PC-3 (cell line): Measurements from ENCODE around the gene UNC5B. TPM values are rescaled to one million over a fixed set of nuclear protein-coding genes. Genes with fewer than 3 reads are reported as not detected.
A peak's percentile ranks its signal among the peaks of the same experiment; 100 is the strongest.

Experiments
- ATAC-seq: fragments of 200-7000 bp; cut with Tn5 transposase; 2 replicates; pipeline ENCODE4 v1.9.1; 2020; ENCODE audit warnings: mild to moderate bottlenecking, moderate library complexity
- BruUV-seq: library from RNA; stranded (reverse); fragments of 400-500 nt; replicated peaks from 2 replicates; lab custom pipeline; 2021; lab: Mats Ljungman, UMichigan
- CTCF ChIA-PET: fragments of 300-600 bp; sonication (Branson Sonifier 250); formaldehyde crosslinking; loops from one replicate; lab custom pipeline; 2022; ENCODE audit warnings: antibody characterized with exemption; lab: Charles Lee
- POLR2A ChIA-PET: fragments of 300-600 bp; sonication (Branson Sonifier 250); formaldehyde crosslinking; loops from one replicate; lab custom pipeline; 2022; ENCODE audit warnings: antibody characterized with exemption; ENCODE audit not compliant: unreplicated experiment; lab: Charles Lee
- DNase-seq: peaks from one replicate; pipeline ENCODE4 v3.0.0-alpha.2; 2015
- H2AFZ ChIP-seq: fragments of 300-600 bp; sonication (generic); 2 replicates; pipeline ENCODE4 v1.6.0; 2016; ENCODE audit warnings: antibody characterized with exemption, low read length
- H3F3A ChIP-seq: fragments of 300-600 bp; sonication (generic); one replicate; pipeline ENCODE4 v1.6.0; 2017; ENCODE audit warnings: antibody characterized with exemption, low read length, control low read depth, mild to moderate bottlenecking; ENCODE audit not compliant: unreplicated experiment
- H3K27ac ChIP-seq: fragments of 300-600 bp; sonication (generic); 2 replicates; pipeline ENCODE4 v1.5.1; 2016; ENCODE audit warnings: mild to moderate bottlenecking, low read length
- H3K27me3 ChIP-seq: fragments of 300-600 bp; sonication (generic); 2 replicates; pipeline ENCODE4 v1.6.1; 2016; ENCODE audit warnings: low read length, mixed read lengths
- H3K36me3 ChIP-seq: fragments of 300-600 bp; sonication (generic); 2 replicates; pipeline ENCODE4 v1.6.1; 2016; ENCODE audit warnings: low read depth, mixed run types, low read length, mixed read lengths
- H3K4me1 ChIP-seq: fragments of 300-600 bp; sonication (generic); 2 replicates; pipeline ENCODE4 v1.5.1; 2016; ENCODE audit warnings: low read length; ENCODE audit not compliant: insufficient read depth
- H3K4me2 ChIP-seq: fragments of 300-600 bp; sonication (generic); 2 replicates; pipeline ENCODE4 v1.6.0; 2016; ENCODE audit warnings: low read length
- H3K4me3 ChIP-seq: fragments of 300-600 bp; sonication (generic); 2 replicates; pipeline ENCODE4 v1.5.1; 2016; ENCODE audit warnings: mild to moderate bottlenecking, low read length, mixed read lengths
- H3K79me2 ChIP-seq: fragments of 300-600 bp; sonication (generic); 2 replicates; pipeline ENCODE4 v1.6.1; 2017; ENCODE audit warnings: low read length, mixed read lengths
- H3K9ac ChIP-seq: fragments of 300-600 bp; sonication (generic); 2 replicates; pipeline ENCODE4 v1.6.0; 2016; ENCODE audit warnings: mild to moderate bottlenecking, low read length
- H3K9me2 ChIP-seq: fragments of 300-600 bp; sonication (generic); replicated peaks from 2 replicates; pipeline ENCODE4 v1.6.1; 2016; ENCODE audit warnings: mixed run types, low read length, mixed read lengths
- H3K9me3 ChIP-seq: fragments of 300-600 bp; sonication (generic); 2 replicates; pipeline ENCODE4 v1.6.1; 2016; ENCODE audit warnings: low read length, mixed read lengths
- H4K20me1 ChIP-seq: fragments of 300-600 bp; sonication (generic); 2 replicates; pipeline ENCODE4 v1.6.1; 2016; ENCODE audit warnings: low read length, mixed read lengths
- CTCF ChIP-seq: fragments of 300-600 bp; sonication (generic); conservative IDR thresholded peaks from 2 replicates; pipeline ENCODE4 v1.5.1; 2017; ENCODE audit warnings: antibody characterized with exemption, low read depth, mild to moderate bottlenecking, low read length
- EZH2 ChIP-seq: fragments of 300-600 bp; sonication (generic); IDR thresholded peaks from one replicate; pipeline ENCODE4 v1.6.1; 2017; ENCODE audit warnings: antibody characterized with exemption, mild to moderate bottlenecking, low read length; ENCODE audit not compliant: unreplicated experiment
- EZH2phosphoT487 ChIP-seq: fragments of 300-600 bp; sonication (generic); IDR thresholded peaks from 2 replicates; pipeline ENCODE4 v1.6.1; 2018; ENCODE audit warnings: mild to moderate bottlenecking, antibody characterized with exemption, low read length, borderline replicate concordance
- intact Hi-C: fragments of 100-400 bp; cut with micrococcal nuclease; formaldehyde crosslinking; loops from 2 replicates; pipeline ENCODE4 v1.9.0; 2023
- total RNA-seq: library from RNA; depleted of rRNA; stranded (reverse); fragments of >200 nt; gene quantifications from 2 replicates; pipeline ENCODE4 v1.2.3, GENCODE V29; 2014

The UNC5B gene
- total RNA-seq, 1 experiment from 2014 or later, result 0.26 TPM

- ATAC-seq (no peak), DNase-seq (no peak)
- CTCF ChIA-PET, result no interaction called here
- no peak overlapping the region for H3K9ac ChIP-seq
- H3K79me2 ChIP-seq, result no peaks in the 10 kb centered on the region
- no peak for TF ChIP-seq CTCF
- TF ChIP-seq EZH2, result no peak
- TF ChIP-seq EZH2phosphoT487, result no peak
- no peaks in the 10 kb centered on the region; the same call in 1 of the 2 replicates for H3K9me3 ChIP-seq
- H3K9me2 ChIP-seq, result no peaks in the 10 kb centered on the region
- H3F3A ChIP-seq, result no peaks in the 10 kb centered on the region
- H4K20me1 ChIP-seq, result no peaks in the 10 kb centered on the region
- no peaks in the 10 kb centered on the region for H3K36me3 ChIP-seq
- H3K27me3 ChIP-seq, result peaks cover 7% of the 10 kb centered on the region; the same call in 1 of the 2 replicates
- BruUV-seq, result no TSS peak
- no peak overlapping the region for H2AFZ ChIP-seq
- H3K4me1 ChIP-seq, result no peaks in the 10 kb centered on the region
- POLR2A ChIA-PET, result no interaction called here
- no peak overlapping the region for H3K4me2 ChIP-seq
- intact Hi-C loops, result no loop called here
- H3K4me3 ChIP-seq, result no peak overlapping the region
- no peak overlapping the region for H3K27ac ChIP-seq
These were observed 9.2 kb upstream of the UNC5B start for GRCh38 chr10:71203124-71203523.

GRCh38 chr10:71203716-71204115 is 8.7 kb upstream of the UNC5B start:
- peaks cover 7% of the 10 kb centered on the region; the same call in 1 of the 2 replicates for H3K27me3 ChIP-seq
- no peak overlapping the region for H2AFZ ChIP-seq
- ATAC-seq (no peak), DNase-seq (peak; percentile 30)
- no peak overlapping the region for H3K27ac ChIP-seq
- intact Hi-C loops, result no loop called here
- ChIA-PET POLR2A (no interaction called here), CTCF (no interaction called here)
- H3K9me2 ChIP-seq, result no peaks in the 10 kb centered on the region
- H3K9ac ChIP-seq, result no peak overlapping the region
- no peaks in the 10 kb centered on the region for H3K79me2 ChIP-seq
- H3F3A ChIP-seq, result no peaks in the 10 kb centered on the region
- no peak overlapping the region for H3K4me3 ChIP-seq
- no peaks in the 10 kb centered on the region for H3K36me3 ChIP-seq
- H3K4me2 ChIP-seq, result no peak overlapping the region
- H3K9me3 ChIP-seq, result no peaks in the 10 kb centered on the region
- no TSS peak for BruUV-seq
- no peak for TF ChIP-seq EZH2
- no peak for TF ChIP-seq EZH2phosphoT487
- TF ChIP-seq CTCF, result no peak
- H4K20me1 ChIP-seq, result no peaks in the 10 kb centered on the region
- H3K4me1 ChIP-seq, result no peaks in the 10 kb centered on the region

GRCh38 chr10:71204746-71205145 is 7.6 kb upstream of the UNC5B start:
- BruUV-seq, result no TSS peak
- POLR2A ChIA-PET, result no interaction called here
- Histone ChIP-seq H3K4me3 (no peak overlapping the region), H4K20me1 (no peaks in the 10 kb centered on the region), H3K4me1 (no peaks in the 10 kb centered on the region), H3K4me2 (no peak overlapping the region), H3K27me3 (peaks cover 13% of the 10 kb centered on the region), H2AFZ (no peak overlapping the region), H3K9me3 (no peaks in the 10 kb centered on the region), H3K9ac (no peak overlapping the region), H3K36me3 (no peaks in the 10 kb centered on the region), H3F3A (no peaks in the 10 kb centered on the region), H3K27ac (no peak overlapping the region), H3K79me2 (no peaks in the 10 kb centered on the region), H3K9me2 (no peaks in the 10 kb centered on the region)
- intact Hi-C loops, result no loop called here
- no peak for TF ChIP-seq EZH2
- TF ChIP-seq EZH2phosphoT487, result no peak
- TF ChIP-seq CTCF, result no peak
- DNase-seq, result no peak
- CTCF ChIA-PET, result no interaction called here
- no peak for ATAC-seq
